Ovary (tissue), 9 donors: Measurements from ENCODE around the gene ADAMTS17. TPM values are rescaled to one million over a fixed set of nuclear protein-coding genes. Genes with fewer than 3 reads are reported as not detected.

Source experiments
- DNase-seq, 5 donors: peaks; one replicate each; pipeline ENCODE4 v3.0.0-alpha.2; 2019 to 2020
- H3K27ac ChIP-seq, 2 donors: fragments of 200-600 bp; one replicate each; pipeline versions ENCODE4 v1.5.1 to v1.8.0; 2019 to 2022
- H3K27me3 ChIP-seq: fragments of 200-600 bp; one replicate; pipeline ENCODE4 v1.8.0; 2022
- H3K36me3 ChIP-seq: fragments of 200-600 bp; sonication (generic); one replicate; pipeline ENCODE4 v1.5.1; 2019
- H3K4me1 ChIP-seq: one replicate; pipeline ENCODE4 v1.8.1; 2013; ENCODE audit warnings: mild to moderate bottlenecking, moderate library complexity; ENCODE audit not compliant: insufficient read depth
- H3K4me3 ChIP-seq: fragments of 200-600 bp; sonication (generic); one replicate; pipeline ENCODE4 v1.5.1; 2017
- H3K9me3 ChIP-seq, 2 donors: fragments of 200-600 bp in 1 of 2; sonication (generic) in 1 of 2; one replicate each; pipeline versions ENCODE4 v1.5.1 to v1.8.1; 2013 to 2019; ENCODE audit warnings: mild to moderate bottlenecking in 1 of 2, moderate library complexity in 1 of 2
- CTCF ChIP-seq, 3 donors: fragments of 450-650 bp in 2 of 3; fragments of 200-600 bp in 1 of 3; IDR thresholded peaks; one replicate each; pipeline versions ENCODE4 v1.5.1 to v1.8.0; 2016 to 2022; ENCODE audit warnings: antibody characterized with exemption in 3 of 3, mild to moderate bottlenecking in 1 of 3
- EP300 ChIP-seq: sonication (generic); formaldehyde crosslinking; IDR thresholded peaks from one replicate; pipeline ENCODE4 v1.6.1; 2017; ENCODE audit warnings: antibody characterized with exemption
- POLR2A ChIP-seq: fragments of 450-650 bp; IDR thresholded peaks from one replicate; pipeline ENCODE4 v1.6.1; 2017; ENCODE audit warnings: antibody characterized with exemption, mild to moderate bottlenecking, moderate library complexity
- WGBS, 3 donors: extraction: QIAGEN DNeasy Blood & Tissue Kit in 1 of 3; methylation state at CpG; one replicate each; pipeline versions ENCODE4 v1.1.5 to v1.1.7; 2013 to 2017; 5-methylcytosine and 5-hydroxymethylcytosine counted together
- intact Hi-C, 4 donors: fragments of 100-400 bp; cut with DNase I; formaldehyde crosslinking; loops; one replicate each; pipeline versions ENCODE4 v1.11.0 to v1.15.1; 2022 to 2023
- polyA plus RNA-seq, 2 donors: library from polyadenylated mRNA; stranded (reverse); fragments of 200-250 nt in 1 of 2; fragments of 350-450 nt in 1 of 2; fragmentation: Illumina TruSeq in 1 of 2; extraction: RNeasy Lipid Tissue Mini Kit (QIAGEN cat#74804) in 1 of 2; gene quantifications; one replicate each; pipeline ENCODE4 v1.2.3, GENCODE V29; 2013 to 2014
- total RNA-seq, 7 donors: library from RNA; depleted of rRNA in 2 of 7; stranded (reverse); fragments of >200 nt in 2 of 7; fragmentation: NEBNext Ultra II Directional in 3 of 7; extraction: Animal tissue kit (Norgen Biotek cat#: 25700) in 3 of 7; gene quantifications; one replicate each; pipeline versions ENCODE4 v1.1.0 to v1.2.4, GENCODE V29; 2016 to 2023
- donor health status: DM: no; HTN: no; CAD: no; lungs with moderate emphysema.
- donor health status: DM: no; HTN: no; CAD: no.
- donor health status: Bipolar disorder and iron deficiency.
- donor health status: DM: yes; HTN: yes; CAD: no.
- donor health status: DM: no; HTN: no; CAD: no.
- donor health status: DM: yes; HTN: yes; CAD: no.

ADAMTS17 gene
- total and polyA plus RNA-seq, 9 donors: 1.3 to 11.3 (median 5.9) TPM

- peak in 1 of 5 donors; percentile 19 for DNase-seq
- H3K4me3 ChIP-seq: no peak overlapping the region
- H3K36me3 ChIP-seq: no peaks in the 10 kb centered on the region
- H3K4me1 ChIP-seq: peaks cover 24% of the 10 kb centered on the region
- H3K27me3 ChIP-seq: no peaks in the 10 kb centered on the region
- H3K9me3 ChIP-seq: no peaks in the 10 kb centered on the region
- intact Hi-C loops: no loop called here
- 7 to 20% (median 14%) methylated on average over 11 of the region's 11 CpGs for WGBS, 3 donors
- no peak overlapping the region for H3K27ac ChIP-seq
- TF ChIP-seq CTCF (IDR thresholded peaks at IDR 0.05) (no peak), POLR2A (no peak), EP300 (no peak)
Measured at GRCh38 chr15:100211855-100212850, 129.6 kb downstream of the ADAMTS17 start.

GRCh38 chr15:100210338-100210737 is 131.4 kb downstream of the ADAMTS17 start:
- 71 to 82% (median 81%) methylated on average over 5 of the region's 5 CpGs for WGBS, 3 donors
- Histone ChIP-seq H3K9me3 (no peaks in the 10 kb centered on the region), H3K4me3 (no peak overlapping the region), H3K27me3 (no peaks in the 10 kb centered on the region), H3K36me3 (no peaks in the 10 kb centered on the region), H3K27ac (no peak overlapping the region), H3K4me1 (peaks cover 14% of the 10 kb centered on the region)
- TF ChIP-seq CTCF (IDR thresholded peaks at IDR 0.05) (no peak), POLR2A (no peak), EP300 (no peak)
- intact Hi-C loops: no loop called here
- DNase-seq: no peak

DNA sequence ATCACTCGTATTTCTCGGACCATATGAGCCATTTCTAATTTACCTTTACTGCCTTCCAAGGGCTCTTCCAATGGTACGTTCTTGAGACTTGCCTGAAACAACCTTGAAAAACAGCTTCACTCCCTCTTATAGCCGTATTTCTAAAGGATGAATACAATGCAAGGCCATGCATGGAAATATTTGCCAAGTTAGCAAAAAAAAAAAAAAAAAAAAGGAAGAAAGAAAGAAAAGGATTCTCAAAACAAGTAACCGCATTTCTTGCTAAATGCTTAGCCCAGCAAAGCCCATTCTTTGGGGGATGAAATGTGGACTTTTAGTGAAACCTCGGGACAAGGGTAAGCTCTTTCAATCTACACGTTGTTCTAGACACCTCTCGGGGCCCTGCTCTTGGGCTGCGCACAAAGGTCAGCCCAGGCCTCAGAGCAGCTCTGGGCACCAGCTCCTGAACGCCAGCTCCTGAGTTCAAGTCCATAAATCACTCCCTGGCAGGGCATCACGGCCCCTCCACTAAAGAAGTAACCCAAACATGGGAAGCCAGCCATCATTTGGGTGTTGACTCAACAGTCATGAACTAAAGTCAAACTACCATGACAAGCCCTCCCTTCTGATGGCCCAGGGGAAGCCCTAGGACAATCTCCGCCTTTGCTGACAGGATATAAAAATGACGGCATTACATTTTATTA is 132.7 kb downstream of the ADAMTS17 start:
- TF ChIP-seq CTCF (IDR thresholded peaks at IDR 0.05) (no peak), POLR2A (no peak), EP300 (no peak)
- Histone ChIP-seq H3K27me3 (no peaks in the 10 kb centered on the region), H3K4me3 (no peak overlapping the region), H3K9me3 (no peaks in the 10 kb centered on the region), H3K27ac (no peak overlapping the region), H3K4me1 (peaks cover 11% of the 10 kb centered on the region), H3K36me3 (no peaks in the 10 kb centered on the region)
- WGBS, 3 donors: 16 to 56% (median 20%) methylated on average over 13 of the region's 13 CpGs
- intact Hi-C loops: no loop called here
- peak in 2 of 5 donors; percentile 35 to 38 for DNase-seq

DNA sequence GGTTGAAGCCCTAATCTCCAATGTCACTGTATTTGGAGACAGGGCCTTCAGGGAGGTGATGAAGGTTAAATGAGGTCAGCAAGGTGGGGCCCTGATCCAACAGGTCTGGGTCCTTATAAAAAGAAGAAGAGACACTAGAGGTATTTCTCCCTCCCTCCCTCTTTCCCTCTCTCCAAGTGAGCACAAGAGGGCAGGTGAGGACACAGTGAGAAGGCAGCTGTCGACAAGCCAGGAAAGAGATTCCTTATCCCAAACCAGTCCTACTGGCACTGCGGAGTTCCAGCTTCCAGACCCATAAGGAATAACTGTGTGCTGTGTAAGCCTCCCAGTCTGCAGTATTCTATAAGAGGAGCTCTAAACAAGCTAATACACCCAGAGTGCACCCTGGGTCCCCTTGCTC is 134.7 kb downstream of the ADAMTS17 start:
- no peaks in the 10 kb centered on the region for H3K27me3 ChIP-seq
- no peak for TF ChIP-seq EP300
- TF ChIP-seq CTCF (IDR thresholded peaks at IDR 0.05): no peak
- no peak for TF ChIP-seq POLR2A
- H3K4me1 ChIP-seq: peaks cover 11% of the 10 kb centered on the region
- H3K4me3 ChIP-seq: no peak overlapping the region
- H3K9me3 ChIP-seq: no peaks in the 10 kb centered on the region
- peak in 1 of 5 donors; percentile 26 for DNase-seq
- WGBS, 3 donors: 30 to 48% (median 44%) methylated on average over 2 of the region's 2 CpGs
- no peaks in the 10 kb centered on the region for H3K36me3 ChIP-seq
- intact Hi-C loops: no loop called here
- H3K27ac ChIP-seq: no peak overlapping the region
